CD14-positive monocyte (primary cell): ENCODE measurements around the gene CIRBP. TPM values are rescaled to one million over a fixed set of nuclear protein-coding genes. Genes with fewer than 3 reads are reported as not detected.

Source experiments
- DNase-seq, 3 donors: peaks; one replicate each; pipeline ENCODE4 v3.0.0-alpha.2; 2011 to 2022
- H2AFZ ChIP-seq: 2 replicates; pipeline ENCODE4 v1.6.0; 2012; ENCODE audit warnings: mild to moderate bottlenecking, low read depth, low read length, inconsistent platforms; ENCODE audit not compliant: insufficient read depth, poor library complexity, severe bottlenecking
- H3K27ac ChIP-seq, 2 donors: 1 replicate in 1 of 2; 2 replicates in 1 of 2; pipeline ENCODE4 v1.5.1; 2012 to 2013; ENCODE audit warnings: low read length in 2 of 2, control low read depth in 1 of 2, inconsistent platforms in 1 of 2, low read depth in 1 of 2, mild to moderate bottlenecking in 1 of 2
- H3K27me3 ChIP-seq, 2 donors: one replicate each; pipeline versions ENCODE4 v1.6.0 to v1.6.1; 2011 to 2013; ENCODE audit warnings: low read length in 2 of 2; ENCODE audit not compliant: control insufficient read depth in 2 of 2, insufficient read depth in 2 of 2
- H3K36me3 ChIP-seq, 2 donors: replicated peaks in 1 of 2; 1 replicate in 1 of 2; 2 replicates in 1 of 2; pipeline versions ENCODE4 v1.5.1 to v1.6.1; 2012 to 2013; ENCODE audit warnings: low read length in 2 of 2, control low read depth in 1 of 2, inconsistent platforms in 1 of 2, mild to moderate bottlenecking in 1 of 2; ENCODE audit not compliant: insufficient read depth in 2 of 2, control insufficient read depth in 1 of 2
- H3K4me1 ChIP-seq, 2 donors: 1 replicate in 1 of 2; 2 replicates in 1 of 2; pipeline versions ENCODE4 v1.5.1 to v1.6.1; 2012 to 2013; ENCODE audit warnings: low read length in 2 of 2, control low read depth in 1 of 2, inconsistent platforms in 1 of 2, mild to moderate bottlenecking in 1 of 2, moderate library complexity in 1 of 2; ENCODE audit not compliant: insufficient read depth in 2 of 2, control insufficient read depth in 1 of 2
- H3K4me2 ChIP-seq: replicated peaks from 2 replicates; pipeline ENCODE3; 2012; ENCODE audit warnings: low read length, moderate library complexity, mild to moderate bottlenecking; ENCODE audit not compliant: poor library complexity, severe bottlenecking; ENCODE audit errors: extremely low read depth
- H3K4me3 ChIP-seq, 3 experiments: fragments of 200-600 bp in 1 of 3; sonication (generic) in 1 of 3; replicated peaks in 1 of 3; 1 replicate in 2 of 3; 2 replicates in 1 of 3; pipeline ENCODE4 v1.5.1; 2011 to 2013; ENCODE audit warnings: low read length in 3 of 3, mild to moderate bottlenecking in 3 of 3, control low read depth in 2 of 3, low read depth in 2 of 3, inconsistent platforms in 1 of 3, moderate library complexity in 1 of 3
- H3K79me2 ChIP-seq: 2 replicates; pipeline ENCODE4 v1.6.0; 2012; ENCODE audit warnings: mild to moderate bottlenecking, control low read depth, inconsistent platforms, low read length, moderate library complexity; ENCODE audit not compliant: insufficient read depth
- H3K9ac ChIP-seq: 2 replicates; pipeline ENCODE4 v1.6.0; 2017; ENCODE audit warnings: low read length, mild to moderate bottlenecking; ENCODE audit not compliant: insufficient read depth, poor library complexity, severe bottlenecking
- H3K9me3 ChIP-seq, 2 donors: replicated peaks in 1 of 2; 1 replicate in 1 of 2; 2 replicates in 1 of 2; pipeline versions ENCODE4 v1.5.1 to v1.6.1; 2012 to 2013; ENCODE audit warnings: low read length in 2 of 2, control low read depth in 1 of 2; ENCODE audit not compliant: control insufficient read depth in 1 of 2, insufficient read depth in 1 of 2
- H4K20me1 ChIP-seq: 2 replicates; pipeline ENCODE4 v1.6.0; 2012; ENCODE audit warnings: mild to moderate bottlenecking, low read length, control low read depth, moderate library complexity; ENCODE audit not compliant: insufficient read depth
- H3K27ac Mint-ChIP-seq, 7 donors: one replicate each; pipeline ENCODE4 v1.8.0; 2020; ENCODE audit warnings: mild to moderate bottlenecking in 7 of 7, mixed read lengths in 7 of 7, moderate library complexity in 6 of 7, inconsistent platforms in 2 of 7
- H3K27me3 Mint-ChIP-seq, 3 donors: one replicate each; pipeline ENCODE4 v1.8.0; 2021 to 2022; ENCODE audit warnings: low read depth in 3 of 3, mild to moderate bottlenecking in 3 of 3, mixed read lengths in 3 of 3, moderate library complexity in 3 of 3, inconsistent platforms in 1 of 3
- H3K36me3 Mint-ChIP-seq, 2 donors: one replicate each; pipeline ENCODE4 v1.8.0; 2020; ENCODE audit warnings: mixed read lengths in 2 of 2, inconsistent platforms in 1 of 2, mild to moderate bottlenecking in 1 of 2
- H3K4me1 Mint-ChIP-seq: one replicate; pipeline ENCODE4 v1.8.0; 2020; ENCODE audit warnings: mild to moderate bottlenecking, mixed read lengths
- H3K4me3 Mint-ChIP-seq, 2 donors: one replicate each; pipeline ENCODE4 v1.8.0; 2020; ENCODE audit warnings: mild to moderate bottlenecking in 2 of 2, mixed read lengths in 2 of 2, moderate library complexity in 1 of 2
- H3K9me3 Mint-ChIP-seq, 7 donors: one replicate each; pipeline ENCODE4 v1.8.0; 2020 to 2022; ENCODE audit warnings: mixed read lengths in 7 of 7, mild to moderate bottlenecking in 6 of 7, moderate library complexity in 6 of 7, inconsistent platforms in 2 of 7
- CTCF ChIP-seq: fragments of 200-600 bp; IDR thresholded peaks from one replicate; pipeline ENCODE4 v1.8.0; 2022; ENCODE audit warnings: antibody characterized with exemption, mild to moderate bottlenecking
- WGBS: methylation state at CpG from one replicate; pipeline ENCODE4 v1.1.5; 2013; ENCODE audit warnings: missing lambda C conversion rate; ENCODE audit not compliant: insufficient coverage; 5-methylcytosine and 5-hydroxymethylcytosine counted together
- intact Hi-C, 2 donors: fragments of 100-400 bp; cut with micrococcal nuclease; formaldehyde crosslinking; loops; one replicate each; pipeline versions ENCODE4 v1.15.0 to v1.15.1; 2023
- polyA plus RNA-seq, 3 donors: library from polyadenylated mRNA; depleted of rRNA in 1 of 3; unstranded in 2 of 3; stranded (reverse) in 1 of 3; fragments of 300-500 nt in 2 of 3; fragments of >200 nt in 1 of 3; fragmentation: Illumina TruSeq in 2 of 3; gene quantifications; 1 replicate in 2 of 3; 2 replicates in 1 of 3; pipeline ENCODE4 v1.2.3, GENCODE V29; 2012 to 2021

The CIRBP gene
- polyA plus RNA-seq, 3 donors, result 39.6 to 600 (median 51.1) TPM

DNA sequence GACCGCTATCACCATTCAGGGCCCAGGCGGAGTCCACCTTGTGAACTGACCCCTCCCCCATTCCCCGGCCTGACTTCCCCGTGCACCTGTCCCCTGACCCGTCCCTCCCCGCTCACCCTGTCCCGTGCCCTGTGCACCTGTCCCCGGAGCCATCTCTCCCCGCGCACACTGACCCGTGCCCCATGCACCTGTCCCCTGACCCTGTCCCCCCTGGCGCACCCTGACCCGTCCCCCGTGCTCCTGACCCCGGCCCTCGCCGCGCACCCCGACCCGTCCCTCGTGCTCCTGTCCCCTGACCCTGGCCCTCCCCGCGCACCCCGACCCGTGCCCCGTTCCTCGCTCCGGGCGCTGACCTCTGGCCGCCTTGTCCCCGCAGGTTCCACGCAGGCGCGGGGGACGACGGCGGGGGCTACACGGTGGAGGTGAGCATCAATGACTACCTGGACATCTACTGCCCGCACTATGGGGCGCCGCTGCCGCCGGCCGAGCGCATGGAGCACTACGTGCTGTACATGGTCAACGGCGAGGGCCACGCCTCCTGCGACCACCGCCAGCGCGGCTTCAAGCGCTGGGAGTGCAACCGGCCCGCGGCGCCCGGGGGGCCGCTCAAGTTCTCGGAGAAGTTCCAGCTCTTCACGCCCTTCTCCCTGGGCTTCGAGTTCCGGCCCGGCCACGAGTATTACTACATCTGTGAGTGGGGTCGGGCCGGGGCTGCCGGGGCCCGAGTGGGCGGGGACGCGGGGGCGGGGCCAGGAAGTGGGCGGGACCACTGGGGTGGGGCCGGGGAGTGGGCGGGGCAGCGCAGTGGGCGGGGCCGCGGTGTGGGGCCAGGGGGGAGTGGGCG lies 26.3 kb downstream of the CIRBP start:
- peak overlapping the region in 1 of 3 experiments; percentile 14 for H3K4me3 ChIP-seq
- no peaks in the 10 kb centered on the region for H4K20me1 ChIP-seq
- H3K9me3 Mint-ChIP-seq, result peaks cover 0 to 8% (median 0%) of the 10 kb centered on the region in 7 donors
- H3K4me3 Mint-ChIP-seq, result peak overlapping the region in 1 of 2 donors; percentile 60
- peak overlapping the region; percentile 46 for H3K4me2 ChIP-seq
- H3K27me3 Mint-ChIP-seq, result peaks cover 13 to 42% (median 27%) of the 10 kb centered on the region in 3 donors
- peaks cover 0 to 12% of the 10 kb centered on the region in 2 donors for H3K27me3 ChIP-seq
- no peak overlapping the region for H3K9ac ChIP-seq
- H3K36me3 ChIP-seq, result no peaks in the 10 kb centered on the region
- peak overlapping the region; percentile 46 for H2AFZ ChIP-seq
- peaks cover 7 to 8% of the 10 kb centered on the region in 2 donors for H3K4me1 ChIP-seq
- no peak overlapping the region for H3K27ac Mint-ChIP-seq
- no peak overlapping the region for H3K27ac ChIP-seq
- H3K79me2 ChIP-seq, result no peaks in the 10 kb centered on the region
- DNase-seq, result peak in 1 of 3 donors; percentile 33
- intact Hi-C loops, result no loop called here
- no peak for TF ChIP-seq CTCF
- no peaks in the 10 kb centered on the region for H3K9me3 ChIP-seq
- WGBS, result 17% methylated on average over 61 of the region's 82 CpGs
- H3K36me3 Mint-ChIP-seq, result no peaks in the 10 kb centered on the region
- H3K4me1 Mint-ChIP-seq, result peaks cover 7% of the 10 kb centered on the region

DNA sequence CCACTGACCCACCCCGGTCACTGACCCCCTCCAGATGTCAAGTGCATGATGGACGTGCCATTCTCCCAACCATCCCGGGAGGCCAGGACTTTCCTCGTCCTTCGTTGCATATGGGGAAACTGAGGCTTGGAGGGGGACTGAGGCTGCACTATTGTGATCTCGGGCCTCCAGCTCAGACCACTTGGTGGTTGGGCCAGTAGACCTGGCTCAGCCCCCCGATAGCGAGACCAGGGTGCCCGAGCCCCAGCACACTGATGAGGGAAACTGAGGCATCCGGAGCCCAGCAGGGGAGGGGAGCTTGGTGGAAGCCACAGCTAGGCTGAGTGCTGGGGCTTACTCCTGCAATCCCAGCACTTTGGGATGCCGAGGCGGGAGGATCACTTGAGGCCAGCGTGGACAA lies 26.9 kb downstream of the CIRBP start:
- DNase-seq, result no peak
- H3K9me3 ChIP-seq, result no peaks in the 10 kb centered on the region

More for the DNA sequence above, 26.9 kb downstream of the CIRBP start:
- Mint-ChIP-seq H3K27me3 (peaks cover 12 to 42% (median 27%) of the 10 kb centered on the region in 3 donors), H3K9me3 (peaks cover 0 to 8% (median 0%) of the 10 kb centered on the region in 7 donors), H3K36me3 (no peaks in the 10 kb centered on the region), H3K27ac (no peak overlapping the region), H3K4me3 (peak overlapping the region in 1 of 2 donors; percentile 26), H3K4me1 (peaks cover 7% of the 10 kb centered on the region)
- Histone ChIP-seq H2AFZ (no peak overlapping the region), H3K4me2 (no peak overlapping the region), H3K4me1 (peaks cover 7 to 8% of the 10 kb centered on the region in 2 donors), H4K20me1 (no peaks in the 10 kb centered on the region), H3K36me3 (no peaks in the 10 kb centered on the region), H3K27me3 (peaks cover 0 to 12% of the 10 kb centered on the region in 2 donors), H3K4me3 (no peak overlapping the region), H3K79me2 (no peaks in the 10 kb centered on the region), H3K9ac (no peak overlapping the region), H3K27ac (no peak overlapping the region)
- TF ChIP-seq CTCF, result no peak
- intact Hi-C loops, result no loop called here
- 90% methylated on average over 7 of the region's 13 CpGs for WGBS
